ENCODE data around the gene C19orf67. TPM values are rescaled to one million over a fixed set of nuclear protein-coding genes. Genes with fewer than 3 reads are reported as not detected.

Gene C19orf67
- total RNA-seq, 1 donor from 2014 or later, result not detected

GRCh38 chr19:14112809-14113385 is 27.3 kb upstream of the C19orf67 start:
- Histone ChIP-seq H4K20me1 (ENCODE audit: insufficient read depth, low read length) (peaks cover 54% of the 10 kb centered on the region), H3K4me1 (ENCODE audit: insufficient read depth, low read length) (peaks cover 26% of the 10 kb centered on the region), H3K36me3 (ENCODE audit: insufficient read depth, low read length) (no peaks in the 10 kb centered on the region), H3K4me2 (ENCODE audit: low read length) (peak overlapping the region; percentile 71), H3K4me3 (ENCODE audit: insufficient read depth, low read depth, low read length) (no peak overlapping the region), H3K27me3 (ENCODE audit: insufficient read depth, low read length) (no peaks in the 10 kb centered on the region), H3K79me2 (ENCODE audit: insufficient read depth, low read length) (peaks cover 63% of the 10 kb centered on the region), H2AFZ (ENCODE audit: low read depth, low read length) (no peak overlapping the region), H3K9me3 (ENCODE audit: insufficient read depth, low read depth, low read length) (no peaks in the 10 kb centered on the region), H3K27ac (ENCODE audit: low read depth, low read length) (peak overlapping the region; percentile 2), H3K9ac (ENCODE audit: low read length) (peak overlapping the region; percentile 17)
- DNase-seq (ENCODE audit: low read depth) (no peak), FAIRE-seq (no peak)
- Mint-ChIP-seq H3K4me1 (ENCODE audit: low read depth, unreplicated experiment) (peaks cover 14% of the 10 kb centered on the region), H3K36me3 (ENCODE audit: low read depth, unreplicated experiment) (peaks cover 5% of the 10 kb centered on the region), H3K27me3 (ENCODE audit: low read depth, unreplicated experiment) (no peaks in the 10 kb centered on the region), H3K4me3 (ENCODE audit: unreplicated experiment) (no peak overlapping the region), H3K9me3 (ENCODE audit: unreplicated experiment) (no peaks in the 10 kb centered on the region), H3K27ac (ENCODE audit: unreplicated experiment) (no peak overlapping the region)
- TF ChIP-seq CTCF (IDR thresholded peaks at IDR 0.05; ENCODE audit: insufficient read depth, low read depth, low read length) (no peak), EZH2 (IDR thresholded peaks at IDR 0.05; ENCODE audit: insufficient read depth, low read length) (no peak)

- H3K9me3 Mint-ChIP-seq (ENCODE audit: unreplicated experiment), result no peaks in the 10 kb centered on the region
- peaks cover 60% of the 10 kb centered on the region for H4K20me1 ChIP-seq (ENCODE audit: insufficient read depth, low read length)
- no peak overlapping the region for H3K4me3 ChIP-seq (ENCODE audit: insufficient read depth, low read depth, low read length)
- H3K9me3 ChIP-seq (ENCODE audit: insufficient read depth, low read depth, low read length), result no peaks in the 10 kb centered on the region
- peaks cover 67% of the 10 kb centered on the region for H3K79me2 ChIP-seq (ENCODE audit: insufficient read depth, low read length)
- H3K36me3 Mint-ChIP-seq (ENCODE audit: low read depth, unreplicated experiment), result peaks cover 7% of the 10 kb centered on the region
- H3K27me3 ChIP-seq (ENCODE audit: insufficient read depth, low read length), result no peaks in the 10 kb centered on the region
- H3K4me2 ChIP-seq (ENCODE audit: low read length), result peak overlapping the region; percentile 71
- no peak overlapping the region for H3K27ac ChIP-seq (ENCODE audit: low read depth, low read length)
- H3K4me1 ChIP-seq (ENCODE audit: insufficient read depth, low read length), result peaks cover 27% of the 10 kb centered on the region
- H3K4me3 Mint-ChIP-seq (ENCODE audit: unreplicated experiment), result no peak overlapping the region
- no peaks in the 10 kb centered on the region for H3K36me3 ChIP-seq (ENCODE audit: insufficient read depth, low read length)
- DNase-seq (ENCODE audit: low read depth), result no peak
- no peak overlapping the region for H2AFZ ChIP-seq (ENCODE audit: low read depth, low read length)
- H3K9ac ChIP-seq (ENCODE audit: low read length), result peak overlapping the region; percentile 17
- H3K4me1 Mint-ChIP-seq (ENCODE audit: low read depth, unreplicated experiment), result peaks cover 14% of the 10 kb centered on the region
- TF ChIP-seq EZH2 (IDR thresholded peaks at IDR 0.05; ENCODE audit: insufficient read depth, low read length), result no peak
- no peak for TF ChIP-seq CTCF (IDR thresholded peaks at IDR 0.05; ENCODE audit: insufficient read depth, low read depth, low read length)
- FAIRE-seq, result no peak
- no peaks in the 10 kb centered on the region for H3K27me3 Mint-ChIP-seq (ENCODE audit: low read depth, unreplicated experiment)
- no peak overlapping the region for H3K27ac Mint-ChIP-seq (ENCODE audit: unreplicated experiment)
Observed at GRCh38 chr19:14112051-14112808, 26.6 kb upstream of the C19orf67 start.

- no peak overlapping the region for H3K9ac ChIP-seq (ENCODE audit: low read length)
- H3K4me1 ChIP-seq (ENCODE audit: insufficient read depth, low read length), result peaks cover 24% of the 10 kb centered on the region
- H3K36me3 ChIP-seq (ENCODE audit: insufficient read depth, low read length), result no peaks in the 10 kb centered on the region
- no peak overlapping the region for H3K4me3 ChIP-seq (ENCODE audit: insufficient read depth, low read depth, low read length)
- no peak overlapping the region for H3K4me2 ChIP-seq (ENCODE audit: low read length)
- H2AFZ ChIP-seq (ENCODE audit: low read depth, low read length), result no peak overlapping the region
- H4K20me1 ChIP-seq (ENCODE audit: insufficient read depth, low read length), result peaks cover 53% of the 10 kb centered on the region
- no peaks in the 10 kb centered on the region for H3K9me3 ChIP-seq (ENCODE audit: insufficient read depth, low read depth, low read length)
- DNase-seq (ENCODE audit: low read depth) (no peak), FAIRE-seq (no peak)
- peaks cover 7% of the 10 kb centered on the region for H3K36me3 Mint-ChIP-seq (ENCODE audit: low read depth, unreplicated experiment)
- TF ChIP-seq CTCF (IDR thresholded peaks at IDR 0.05; ENCODE audit: insufficient read depth, low read depth, low read length) (no peak), EZH2 (IDR thresholded peaks at IDR 0.05; ENCODE audit: insufficient read depth, low read length) (no peak)
- no peaks in the 10 kb centered on the region for H3K9me3 Mint-ChIP-seq (ENCODE audit: unreplicated experiment)
- H3K27me3 Mint-ChIP-seq (ENCODE audit: low read depth, unreplicated experiment), result no peaks in the 10 kb centered on the region
- no peaks in the 10 kb centered on the region for H3K27me3 ChIP-seq (ENCODE audit: insufficient read depth, low read length)
- peaks cover 60% of the 10 kb centered on the region for H3K79me2 ChIP-seq (ENCODE audit: insufficient read depth, low read length)
- no peak overlapping the region for H3K27ac ChIP-seq (ENCODE audit: low read depth, low read length)
- peaks cover 10% of the 10 kb centered on the region for H3K4me1 Mint-ChIP-seq (ENCODE audit: low read depth, unreplicated experiment)
- H3K4me3 Mint-ChIP-seq (ENCODE audit: unreplicated experiment), result no peak overlapping the region
- no peak overlapping the region for H3K27ac Mint-ChIP-seq (ENCODE audit: unreplicated experiment)
Observed at GRCh38 chr19:14111486-14111885, 25.9 kb upstream of the C19orf67 start.
